OCI-LY7 (cell line): Measurements from ENCODE around the gene C7orf57.

Experiments
- CTCF ChIP-seq: fragments of 200-600 bp; sonication (generic); conservative IDR thresholded peaks from 2 replicates; pipeline ENCODE4 v1.5.1; 2014; ENCODE audit warnings: mild to moderate bottlenecking, antibody characterized with exemption, low read length, moderate library complexity, mixed read lengths
- EZH2phosphoT487 ChIP-seq: fragments of 200-600 bp; sonication (generic); IDR thresholded peaks from 2 replicates; pipeline ENCODE4 v1.6.1; 2018; ENCODE audit warnings: low read depth, borderline replicate concordance, mild to moderate bottlenecking, mixed run types, antibody characterized with exemption, low read length, moderate library complexity, mixed read lengths

GRCh38 chr7:48011951-48012350 is 23.4 kb upstream of the C7orf57 start:
- TF ChIP-seq CTCF (no peak), EZH2phosphoT487 (no peak)
